ENCODE data around the gene ST6GALNAC3. TPM values are rescaled to one million over a fixed set of nuclear protein-coding genes. Genes with fewer than 3 reads are reported as not detected.

Gene ST6GALNAC3
- polyA plus RNA-seq, 2 of the 4 experiments (the other 2 are of a cell fraction) = 1.1 to 1.2 TPM

- TF ChIP-seq NPAS2 (CRISPR knock-in tag; IDR thresholded peaks at IDR 0.05; ENCODE audit: borderline replicate concordance) (no peak), ZC3H11A (IDR thresholded peaks at IDR 0.05) (no peak), FOSB (CRISPR knock-in tag; IDR thresholded peaks at IDR 0.05) (no peak), PHF8 (IDR thresholded peaks at IDR 0.05; ENCODE audit: borderline replicate concordance, low read depth) (no peak), MYC (IDR thresholded peaks at IDR 0.05; ENCODE audit: borderline replicate concordance, low read length) (no peak), MAFK (IDR thresholded peaks at IDR 0.05; ENCODE audit: partially characterized antibody) (no peak), KDM1A (IDR thresholded peaks at IDR 0.05; ENCODE audit: low read depth) (no peak), HOXB5 (CRISPR knock-in tag; IDR thresholded peaks at IDR 0.05) (no peak), SMC3 (IDR thresholded peaks at IDR 0.05) (no peak), POLR2AphosphoS2 (conservative IDR thresholded peaks at IDR 0.05; ENCODE audit: low read length) (no peak), HOXA7 (CRISPR knock-in tag; IDR thresholded peaks at IDR 0.05) (no peak), FOXS1 (CRISPR knock-in tag; IDR thresholded peaks at IDR 0.05) (no peak)
- TF ChIP-seq, protein P1, sequence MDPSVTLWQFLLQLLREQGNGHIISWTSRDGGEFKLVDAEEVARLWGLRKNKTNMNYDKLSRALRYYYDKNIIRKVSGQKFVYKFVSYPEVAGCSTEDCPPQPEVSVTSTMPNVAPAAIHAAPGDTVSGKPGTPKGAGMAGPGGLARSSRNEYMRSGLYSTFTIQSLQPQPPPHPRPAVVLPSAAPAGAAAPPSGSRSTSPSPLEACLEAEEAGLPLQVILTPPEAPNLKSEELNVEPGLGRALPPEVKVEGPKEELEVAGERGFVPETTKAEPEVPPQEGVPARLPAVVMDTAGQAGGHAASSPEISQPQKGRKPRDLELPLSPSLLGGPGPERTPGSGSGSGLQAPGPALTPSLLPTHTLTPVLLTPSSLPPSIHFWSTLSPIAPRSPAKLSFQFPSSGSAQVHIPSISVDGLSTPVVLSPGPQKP (IDR thresholded peaks at IDR 0.05; ENCODE audit: low read depth, low read length) = no peak
- ChIA-PET CTCF (no interaction called here), POLR2A (no interaction called here)
- no peak for ATAC-seq
- H3K4me3 ChIP-seq = no peak overlapping the region
- no peaks in the 10 kb centered on the region for H3K4me1 ChIP-seq
- H3K9me3 ChIP-seq = no peaks in the 10 kb centered on the region
- no peak overlapping the region for H3K27ac ChIP-seq
- FAIRE-seq = no peak
- DNase-seq (ENCODE audit: low read depth in 1 of 2, low spot score in 1 of 2) = no peak
- 43% methylated on average over 6 of the region's 6 CpGs for WGBS (ENCODE audit: missing lambda C conversion rate)
- no peak overlapping the region for H3K4me2 ChIP-seq
Observed at GRCh38 chr1:76053021-76053420, 21.5 kb upstream of the ST6GALNAC3 start.

GRCh38 chr1:76054359-76054758 is 20.2 kb upstream of the ST6GALNAC3 start:
- FAIRE-seq (no peak), ATAC-seq (no peak)

More at GRCh38 chr1:76054359-76054758, 20.2 kb upstream of the ST6GALNAC3 start:
- POLR2A ChIA-PET = no interaction called here
- peaks cover 5% of the 10 kb centered on the region; the same call in 2 of the 3 replicates for H3K4me1 ChIP-seq
- CTCF ChIA-PET = no interaction called here
- no peaks in the 10 kb centered on the region for H3K9me3 ChIP-seq
- no peak overlapping the region for H3K4me3 ChIP-seq
- no peak for DNase-seq (ENCODE audit: low read depth in 1 of 2, low spot score in 1 of 2)
- H3K27ac ChIP-seq = no peak overlapping the region
- WGBS (ENCODE audit: missing lambda C conversion rate) = 83% methylated on average over 2 of the region's 2 CpGs
- TF ChIP-seq, protein P1 (IDR thresholded peaks at IDR 0.05; ENCODE audit: low read depth, low read length) = no peak
- TF ChIP-seq SMC3 (IDR thresholded peaks at IDR 0.05) (no peak), TFCP2L1 (CRISPR knock-in tag; IDR thresholded peaks at IDR 0.05) (no peak), NR3C1 (IDR thresholded peaks at IDR 0.05) (no peak), HEYL (CRISPR knock-in tag; IDR thresholded peaks at IDR 0.05) (no peak), CBX2 (IDR thresholded peaks at IDR 0.05; ENCODE audit: borderline replicate concordance, low read depth) (no peak), RAD21 (conservative IDR thresholded peaks at IDR 0.05 in 1 of 2, IDR thresholded peaks at IDR 0.05 in 1 of 2) (no peak), NFE2L2 (conservative IDR thresholded peaks at IDR 0.05; ENCODE audit: low read length) (no peak), KDM5A (IDR thresholded peaks at IDR 0.05) (no peak), RNF2 (IDR thresholded peaks at IDR 0.05; ENCODE audit: borderline replicate concordance, low read depth) (no peak)
- TF ChIP-seq, protein P2, sequence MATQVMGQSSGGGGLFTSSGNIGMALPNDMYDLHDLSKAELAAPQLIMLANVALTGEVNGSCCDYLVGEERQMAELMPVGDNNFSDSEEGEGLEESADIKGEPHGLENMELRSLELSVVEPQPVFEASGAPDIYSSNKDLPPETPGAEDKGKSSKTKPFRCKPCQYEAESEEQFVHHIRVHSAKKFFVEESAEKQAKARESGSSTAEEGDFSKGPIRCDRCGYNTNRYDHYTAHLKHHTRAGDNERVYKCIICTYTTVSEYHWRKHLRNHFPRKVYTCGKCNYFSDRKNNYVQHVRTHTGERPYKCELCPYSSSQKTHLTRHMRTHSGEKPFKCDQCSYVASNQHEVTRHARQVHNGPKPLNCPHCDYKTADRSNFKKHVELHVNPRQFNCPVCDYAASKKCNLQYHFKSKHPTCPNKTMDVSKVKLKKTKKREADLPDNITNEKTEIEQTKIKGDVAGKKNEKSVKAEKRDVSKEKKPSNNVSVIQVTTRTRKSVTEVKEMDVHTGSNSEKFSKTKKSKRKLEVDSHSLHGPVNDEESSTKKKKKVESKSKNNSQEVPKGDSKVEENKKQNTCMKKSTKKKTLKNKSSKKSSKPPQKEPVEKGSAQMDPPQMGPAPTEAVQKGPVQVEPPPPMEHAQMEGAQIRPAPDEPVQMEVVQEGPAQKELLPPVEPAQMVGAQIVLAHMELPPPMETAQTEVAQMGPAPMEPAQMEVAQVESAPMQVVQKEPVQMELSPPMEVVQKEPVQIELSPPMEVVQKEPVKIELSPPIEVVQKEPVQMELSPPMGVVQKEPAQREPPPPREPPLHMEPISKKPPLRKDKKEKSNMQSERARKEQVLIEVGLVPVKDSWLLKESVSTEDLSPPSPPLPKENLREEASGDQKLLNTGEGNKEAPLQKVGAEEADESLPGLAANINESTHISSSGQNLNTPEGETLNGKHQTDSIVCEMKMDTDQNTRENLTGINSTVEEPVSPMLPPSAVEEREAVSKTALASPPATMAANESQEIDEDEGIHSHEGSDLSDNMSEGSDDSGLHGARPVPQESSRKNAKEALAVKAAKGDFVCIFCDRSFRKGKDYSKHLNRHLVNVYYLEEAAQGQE (IDR thresholded peaks at IDR 0.05) = no peak
- TF ChIP-seq, protein P3, sequence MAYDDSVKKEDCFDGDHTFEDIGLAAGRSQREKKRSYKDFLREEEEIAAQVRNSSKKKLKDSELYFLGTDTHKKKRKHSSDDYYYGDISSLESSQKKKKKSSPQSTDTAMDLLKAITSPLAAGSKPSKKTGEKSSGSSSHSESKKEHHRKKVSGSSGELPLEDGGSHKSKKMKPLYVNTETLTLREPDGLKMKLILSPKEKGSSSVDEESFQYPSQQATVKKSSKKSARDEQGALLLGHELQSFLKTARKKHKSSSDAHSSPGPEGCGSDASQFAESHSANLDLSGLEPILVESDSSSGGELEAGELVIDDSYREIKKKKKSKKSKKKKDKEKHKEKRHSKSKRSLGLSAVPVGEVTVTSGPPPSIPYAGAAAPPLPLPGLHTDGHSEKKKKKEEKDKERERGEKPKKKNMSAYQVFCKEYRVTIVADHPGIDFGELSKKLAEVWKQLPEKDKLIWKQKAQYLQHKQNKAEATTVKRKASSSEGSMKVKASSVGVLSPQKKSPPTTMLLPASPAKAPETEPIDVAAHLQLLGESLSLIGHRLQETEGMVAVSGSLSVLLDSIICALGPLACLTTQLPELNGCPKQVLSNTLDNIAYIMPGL (CRISPR knock-in tag; IDR thresholded peaks at IDR 0.05; ENCODE audit: borderline replicate concordance) = no peak
- H3K4me2 ChIP-seq = no peak overlapping the region

Data from A549 (cell line).